ENCODE measurements around the gene TRAPPC5.

The TRAPPC5 gene

DNA sequence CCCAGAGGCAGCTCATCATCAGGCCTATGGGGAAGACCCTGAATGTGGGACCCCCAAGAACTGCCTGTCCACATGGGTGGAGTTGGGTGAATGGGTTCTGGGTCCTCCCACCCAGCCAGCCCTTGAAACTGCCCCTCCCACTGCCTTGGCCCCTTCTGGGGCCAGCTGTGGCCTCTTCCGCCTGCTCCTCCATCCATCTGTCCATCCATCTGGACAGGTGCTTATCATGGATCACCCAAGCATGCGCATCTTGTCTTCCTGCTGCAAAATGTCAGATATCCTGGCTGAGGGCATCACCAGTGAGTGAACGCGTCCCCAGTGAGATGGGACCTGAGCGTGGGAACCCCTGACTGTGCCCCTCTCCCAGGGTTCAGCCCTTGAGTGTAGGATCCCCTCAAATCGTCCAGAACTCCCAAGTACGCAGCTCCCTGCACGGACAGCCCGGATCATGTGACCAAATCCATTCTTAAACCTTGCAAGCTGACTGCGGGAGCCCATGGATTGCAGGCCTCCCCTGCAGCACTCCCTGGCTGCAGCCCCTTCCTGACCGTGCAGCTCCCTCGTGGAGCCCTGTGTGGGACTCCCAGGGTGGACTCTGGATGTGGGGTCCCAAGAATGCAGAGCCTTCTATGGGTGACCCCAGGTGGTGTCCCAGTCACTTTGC, 41.7 kb upstream of the TRAPPC5 start:
- Histone ChIP-seq H3K27me3 (ENCODE audit: control insufficient read depth, insufficient read depth, low read length) (no peaks in the 10 kb centered on the region), H3K27ac (no peak overlapping the region), H3K79me2 (no peaks in the 10 kb centered on the region), H2AFZ (no peak overlapping the region), H3K36me3 (ENCODE audit: control insufficient read depth, insufficient read depth, low read length) (no peaks in the 10 kb centered on the region), H3K4me1 (no peaks in the 10 kb centered on the region), H3K9me3 (ENCODE audit: control insufficient read depth, low read length) (no peaks in the 10 kb centered on the region), H3K4me2 (ENCODE audit: low read length) (no peak overlapping the region), H3K4me3 (ENCODE audit: low read depth, low read length) (no peak overlapping the region), H3K9ac (no peak overlapping the region)
- TF ChIP-seq, protein P1, sequence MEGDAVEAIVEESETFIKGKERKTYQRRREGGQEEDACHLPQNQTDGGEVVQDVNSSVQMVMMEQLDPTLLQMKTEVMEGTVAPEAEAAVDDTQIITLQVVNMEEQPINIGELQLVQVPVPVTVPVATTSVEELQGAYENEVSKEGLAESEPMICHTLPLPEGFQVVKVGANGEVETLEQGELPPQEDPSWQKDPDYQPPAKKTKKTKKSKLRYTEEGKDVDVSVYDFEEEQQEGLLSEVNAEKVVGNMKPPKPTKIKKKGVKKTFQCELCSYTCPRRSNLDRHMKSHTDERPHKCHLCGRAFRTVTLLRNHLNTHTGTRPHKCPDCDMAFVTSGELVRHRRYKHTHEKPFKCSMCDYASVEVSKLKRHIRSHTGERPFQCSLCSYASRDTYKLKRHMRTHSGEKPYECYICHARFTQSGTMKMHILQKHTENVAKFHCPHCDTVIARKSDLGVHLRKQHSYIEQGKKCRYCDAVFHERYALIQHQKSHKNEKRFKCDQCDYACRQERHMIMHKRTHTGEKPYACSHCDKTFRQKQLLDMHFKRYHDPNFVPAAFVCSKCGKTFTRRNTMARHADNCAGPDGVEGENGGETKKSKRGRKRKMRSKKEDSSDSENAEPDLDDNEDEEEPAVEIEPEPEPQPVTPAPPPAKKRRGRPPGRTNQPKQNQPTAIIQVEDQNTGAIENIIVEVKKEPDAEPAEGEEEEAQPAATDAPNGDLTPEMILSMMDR (IDR thresholded peaks at IDR 0.05) = no peak

DNA sequence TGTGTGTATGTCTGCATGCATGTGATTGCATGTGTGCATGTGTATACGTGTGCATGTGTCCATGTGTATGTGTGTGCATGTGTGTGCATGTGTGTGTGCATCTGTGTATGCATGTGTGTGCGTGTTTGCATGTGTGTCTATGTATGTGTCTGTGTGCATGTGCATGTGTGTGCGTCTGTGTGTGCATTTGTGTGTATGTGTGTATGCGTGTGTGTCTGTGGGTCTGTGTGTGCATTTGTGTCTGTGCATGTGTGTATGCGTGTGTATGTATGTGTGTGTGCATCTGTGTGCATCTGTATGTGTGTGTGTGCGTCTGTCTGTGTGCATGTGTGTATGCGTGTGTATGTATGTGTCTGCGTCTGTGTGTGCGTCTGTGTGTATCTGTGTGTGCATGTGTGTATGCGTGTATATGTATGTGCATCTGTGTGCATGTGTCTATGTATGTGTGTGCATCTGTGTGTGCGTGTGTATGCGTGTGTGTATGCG, 40.7 kb upstream of the TRAPPC5 start:
- Histone ChIP-seq H3K9me3 (ENCODE audit: control insufficient read depth, low read length) (no peaks in the 10 kb centered on the region), H3K27me3 (ENCODE audit: control insufficient read depth, insufficient read depth, low read length) (no peaks in the 10 kb centered on the region), H3K36me3 (ENCODE audit: control insufficient read depth, insufficient read depth, low read length) (no peaks in the 10 kb centered on the region), H3K27ac (no peak overlapping the region), H2AFZ (no peak overlapping the region), H3K4me1 (no peaks in the 10 kb centered on the region), H3K4me3 (ENCODE audit: low read depth, low read length) (no peak overlapping the region), H3K9ac (no peak overlapping the region), H3K79me2 (no peaks in the 10 kb centered on the region), H3K4me2 (ENCODE audit: low read length) (no peak overlapping the region)
- TF ChIP-seq, protein P1 (IDR thresholded peaks at IDR 0.05) = no peak

DNA sequence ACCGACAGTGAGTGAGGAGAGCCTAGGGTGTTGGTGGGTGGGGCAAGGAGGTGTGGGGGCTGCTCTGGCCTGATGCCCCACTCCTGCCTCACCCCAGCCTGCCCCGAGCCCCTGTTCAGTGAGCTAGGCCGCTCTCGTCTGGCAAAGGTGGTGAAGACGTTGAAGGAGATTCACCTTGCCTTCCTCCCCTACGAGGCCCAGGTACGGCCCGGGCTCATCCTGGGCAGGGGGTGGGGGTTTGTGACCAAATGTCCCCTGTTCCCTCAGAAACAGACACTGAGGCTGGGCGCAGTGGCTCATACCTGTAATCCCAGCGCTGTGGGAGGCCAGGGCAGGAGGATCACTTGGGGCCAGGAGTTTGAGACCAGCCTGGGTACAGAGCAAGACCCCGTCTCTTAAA, 39.8 kb upstream of the TRAPPC5 start:
- Histone ChIP-seq H2AFZ (no peak overlapping the region), H3K27ac (no peak overlapping the region), H3K4me1 (no peaks in the 10 kb centered on the region), H3K79me2 (no peaks in the 10 kb centered on the region), H3K9me3 (ENCODE audit: control insufficient read depth, low read length) (no peaks in the 10 kb centered on the region), H3K4me3 (ENCODE audit: low read depth, low read length) (no peak overlapping the region), H3K36me3 (ENCODE audit: control insufficient read depth, insufficient read depth, low read length) (no peaks in the 10 kb centered on the region), H3K9ac (no peak overlapping the region), H3K4me2 (ENCODE audit: low read length) (no peak overlapping the region), H3K27me3 (ENCODE audit: control insufficient read depth, insufficient read depth, low read length) (no peaks in the 10 kb centered on the region)
- TF ChIP-seq, protein P1 (IDR thresholded peaks at IDR 0.05) = no peak

DNA sequence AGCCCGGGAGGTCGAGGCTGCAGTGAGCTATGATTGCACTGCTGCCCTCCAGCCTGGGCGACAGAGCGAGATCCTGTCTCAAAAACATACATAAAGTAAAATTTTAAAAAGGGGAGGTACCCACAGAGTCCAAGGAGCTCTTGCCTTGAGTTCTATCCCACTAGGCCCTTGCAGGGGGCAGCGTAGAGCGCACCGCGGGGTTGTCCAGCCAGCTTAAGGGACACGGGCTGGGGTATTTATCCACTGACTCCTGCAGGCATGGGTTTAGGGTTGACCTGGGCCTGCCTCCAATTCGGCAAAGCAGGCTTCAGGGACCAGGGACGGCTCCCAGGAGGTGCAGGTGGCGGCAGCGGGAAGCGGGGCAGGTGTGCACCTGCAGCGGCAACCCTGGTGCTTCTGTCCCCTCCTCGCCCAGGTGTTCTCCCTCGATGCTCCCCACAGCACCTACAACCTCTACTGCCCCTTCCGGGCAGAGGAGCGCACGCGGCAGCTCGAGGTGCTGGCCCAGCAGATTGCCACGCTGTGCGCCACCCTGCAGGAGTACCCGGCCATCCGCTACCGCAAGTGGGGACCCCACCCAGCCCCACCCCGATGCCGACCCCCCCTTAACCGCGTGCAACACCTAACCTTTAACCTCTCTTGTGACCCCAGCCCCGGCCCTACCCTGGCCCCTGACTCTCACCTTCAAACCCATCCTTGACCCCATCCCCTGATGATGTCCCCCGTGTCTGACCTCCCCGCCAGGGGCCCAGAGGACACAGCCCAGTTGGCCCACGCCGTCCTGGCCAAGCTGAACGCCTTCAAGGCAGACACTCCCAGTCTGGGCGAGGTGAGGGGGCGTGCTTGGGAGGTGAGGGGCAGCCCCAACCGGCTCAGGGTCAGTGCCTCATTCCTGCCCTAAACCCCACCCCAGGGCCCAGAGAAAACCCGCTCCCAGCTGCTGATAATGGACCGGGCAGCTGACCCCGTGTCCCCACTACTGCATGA, 39.0 kb upstream of the TRAPPC5 start:
- no peaks in the 10 kb centered on the region for H3K4me1 ChIP-seq
- no peak overlapping the region for H2AFZ ChIP-seq
- no peak overlapping the region for H3K4me2 ChIP-seq (ENCODE audit: low read length)
- H3K9me3 ChIP-seq (ENCODE audit: control insufficient read depth, low read length) = no peaks in the 10 kb centered on the region
- no peaks in the 10 kb centered on the region for H3K79me2 ChIP-seq
- no peak overlapping the region for H3K9ac ChIP-seq
- H3K27me3 ChIP-seq (ENCODE audit: control insufficient read depth, insufficient read depth, low read length) = no peaks in the 10 kb centered on the region
- TF ChIP-seq, protein P1 (IDR thresholded peaks at IDR 0.05) = no peak
- H3K4me3 ChIP-seq (ENCODE audit: low read depth, low read length) = no peak overlapping the region
- H3K27ac ChIP-seq = no peak overlapping the region
- H3K36me3 ChIP-seq (ENCODE audit: control insufficient read depth, insufficient read depth, low read length) = no peaks in the 10 kb centered on the region
